ENCODE data around the gene TMEM81.

DNA sequence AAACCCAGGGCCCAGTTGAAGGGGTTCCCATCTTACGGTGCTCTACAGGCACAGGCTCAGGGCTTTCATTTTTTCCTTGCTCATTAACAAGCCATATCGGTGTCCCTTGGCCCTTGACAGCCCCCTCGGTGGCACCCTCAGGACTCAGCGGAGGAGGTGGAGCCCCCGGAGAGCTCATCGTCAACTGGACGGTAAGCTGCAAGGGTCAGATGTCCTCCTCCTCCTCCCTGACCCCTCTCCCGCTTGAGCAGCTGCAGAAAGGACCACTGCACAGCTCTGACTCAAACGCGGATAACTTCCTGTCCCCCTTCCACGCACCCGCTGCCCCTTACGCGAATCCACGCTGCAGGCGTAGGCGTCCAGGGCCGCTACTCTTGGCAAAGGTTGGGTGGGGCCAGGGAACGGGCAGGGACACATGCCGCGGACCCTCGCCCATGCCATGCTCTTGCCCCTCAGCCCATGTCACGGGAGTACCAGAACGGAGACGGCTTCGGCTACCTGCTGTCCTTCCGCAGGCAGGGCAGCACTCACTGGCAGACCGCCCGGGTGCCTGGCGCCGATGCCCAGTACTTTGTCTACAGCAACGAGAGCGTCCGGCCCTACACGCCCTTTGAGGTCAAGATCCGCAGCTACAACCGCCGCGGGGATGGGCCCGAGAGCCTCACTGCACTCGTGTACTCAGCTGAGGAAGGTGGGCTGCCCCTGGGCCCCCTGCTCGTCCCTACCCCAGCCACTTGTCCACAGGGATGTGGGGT, 14.7 kb downstream of the TMEM81 start:
- TF ChIP-seq EZH2 (IDR thresholded peaks at IDR 0.05; ENCODE audit: insufficient read depth, poor library complexity, severe bottlenecking) (no peak), EZH2phosphoT487 (IDR thresholded peaks at IDR 0.05; ENCODE audit: insufficient read depth, low read depth) (no peak)

All from GM23248 (cell line).